Activated CD8-positive, alpha-beta memory T cell treated with anti-CD3 and anti-CD28 coated beads, Interleukin-2, amount 50 U/mL, for 1 hour (primary cell): ENCODE results near the gene LAX1.

Experiments used
- DNase-seq: peaks from one replicate; pipeline ENCODE4 v3.0.0-alpha.2; 2020; ENCODE audit errors: extremely low read depth

LAX1 gene

GRCh38 chr1:203813581-203814341 is 48.8 kb downstream of the LAX1 start:
- no peak for DNase-seq

DNA sequence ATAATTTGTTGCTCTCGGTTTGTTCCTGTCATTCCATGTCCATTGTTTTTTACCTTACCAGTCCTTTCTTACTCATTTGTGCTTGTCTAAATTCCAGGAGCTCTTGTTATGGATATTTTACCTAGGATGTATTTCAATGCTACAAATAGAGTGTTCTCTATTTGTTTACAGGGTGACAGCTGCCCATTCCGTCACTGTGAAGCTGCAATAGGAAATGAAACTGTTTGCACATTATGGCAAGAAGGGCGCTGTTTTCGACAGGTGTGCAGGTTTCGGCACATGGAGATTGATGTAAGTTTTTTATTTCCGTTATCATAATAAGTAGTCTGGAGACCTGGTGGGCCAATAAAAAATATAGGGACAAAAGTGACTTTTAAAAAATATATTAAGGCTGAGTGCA is 53.4 kb downstream of the LAX1 start:
- DNase-seq = no peak

GRCh38 chr1:203823306-203823705 is 58.3 kb downstream of the LAX1 start:
- DNase-seq = no peak
